B cell (primary cell): Measurements from ENCODE around the gene ALPK3. TPM values are rescaled to one million over a fixed set of nuclear protein-coding genes. Genes with fewer than 3 reads are reported as not detected.

ENCODE experiments used
- ATAC-seq: fragments of 200-7000 bp; cut with Tn5 transposase; one replicate; pipeline ENCODE4 v1.10.0; 2021; ENCODE audit warnings: low read depth, mild to moderate bottlenecking, moderate number of reproducible peaks, moderate library complexity
- CTCF ChIA-PET: fragments of 350-600 bp; sonication (Branson Sonifier 250); formaldehyde crosslinking; loops from one replicate; lab custom pipeline; 2021; ENCODE audit warnings: antibody characterized with exemption, inconsistent platforms; lab: Charles Lee
- POLR2A ChIA-PET: fragments of 350-600 bp; sonication (Branson Sonifier 250); formaldehyde crosslinking; loops from one replicate; lab custom pipeline; 2021; ENCODE audit warnings: antibody characterized with exemption; lab: Charles Lee
- DNase-seq: peaks from one replicate; pipeline ENCODE4 v3.0.0; 2013
- H2AFZ ChIP-seq: 2 replicates; pipeline ENCODE4 v1.6.1; 2012; ENCODE audit warnings: mild to moderate bottlenecking, low read depth, low read length; ENCODE audit not compliant: insufficient read depth, poor library complexity, severe bottlenecking
- H3K27ac ChIP-seq, 2 donors: 1 replicate in 1 of 2; 2 replicates in 1 of 2; pipeline ENCODE4 v1.5.1; 2012 to 2013; ENCODE audit warnings: low read length in 2 of 2, mild to moderate bottlenecking in 2 of 2, moderate library complexity in 1 of 2
- H3K27me3 ChIP-seq, 4 experiments: fragments of 200-600 bp in 1 of 4; sonication (generic) in 1 of 4; replicated peaks in 1 of 4; 1 replicate in 2 of 4; 2 replicates in 2 of 4; pipeline versions ENCODE4 v1.6.1 to v1.7.0; 2013 to 2016; ENCODE audit warnings: low read length in 3 of 4, mild to moderate bottlenecking in 2 of 4, mixed read lengths in 1 of 4, moderate library complexity in 1 of 4; ENCODE audit not compliant: insufficient read depth in 4 of 4, control insufficient read depth in 3 of 4; ENCODE audit errors: control extremely low read depth in 1 of 4
- H3K36me3 ChIP-seq, 2 experiments: replicated peaks in 1 of 2; 1 replicate in 1 of 2; 2 replicates in 1 of 2; pipeline versions ENCODE4 v1.6.1 to v1.7.1; 2013; ENCODE audit warnings: low read length in 1 of 2; ENCODE audit not compliant: insufficient read depth in 2 of 2, control insufficient read depth in 1 of 2; ENCODE audit errors: control extremely low read depth in 1 of 2, extremely low read depth in 1 of 2
- H3K4me1 ChIP-seq, 2 donors: fragments of 200-600 bp in 1 of 2; sonication (generic) in 1 of 2; 1 replicate in 1 of 2; 2 replicates in 1 of 2; pipeline versions ENCODE4 v1.5.1 to v1.6.1; 2013 to 2017; ENCODE audit warnings: low read length in 2 of 2; ENCODE audit not compliant: control insufficient read depth in 2 of 2, insufficient read depth in 2 of 2
- H3K4me2 ChIP-seq: replicated peaks from 2 replicates; pipeline ENCODE3; 2012; ENCODE audit warnings: mild to moderate bottlenecking, low read depth, low read length; ENCODE audit not compliant: poor library complexity, severe bottlenecking
- H3K4me3 ChIP-seq, 5 experiments: fragments of 200-600 bp in 1 of 5; sonication (generic) in 1 of 5; 1 replicate in 3 of 5; 2 replicates in 2 of 5; pipeline versions ENCODE4 v1.5.1 to v1.7.0; 2011 to 2016; ENCODE audit warnings: low read length in 4 of 5, mild to moderate bottlenecking in 4 of 5, low read depth in 2 of 5, control low read depth in 1 of 5, moderate library complexity in 1 of 5; ENCODE audit not compliant: insufficient read depth in 1 of 5; ENCODE audit errors: control extremely low read depth in 1 of 5, extremely low read depth in 1 of 5
- H3K79me2 ChIP-seq: fragments of 200-600 bp; sonication (generic); one replicate; pipeline ENCODE4 v1.6.0; 2016; ENCODE audit warnings: low read length; ENCODE audit not compliant: control insufficient read depth, insufficient read depth
- H3K9ac ChIP-seq: fragments of 200-600 bp; sonication (generic); 2 replicates; pipeline ENCODE4 v1.6.1; 2017; ENCODE audit warnings: mild to moderate bottlenecking, low read length, moderate library complexity
- H3K9me3 ChIP-seq, 3 donors: one replicate each; pipeline versions ENCODE4 v1.6.1 to v1.7.1; 2013; ENCODE audit warnings: low read length in 2 of 3; ENCODE audit not compliant: control insufficient read depth in 2 of 3, insufficient read depth in 1 of 3; ENCODE audit errors: control extremely low read depth in 1 of 3
- H4K20me1 ChIP-seq: 2 replicates; pipeline ENCODE4 v1.6.0; 2012; ENCODE audit warnings: mild to moderate bottlenecking, low read length; ENCODE audit not compliant: insufficient read depth, control insufficient read depth, poor library complexity, severe bottlenecking
- H3K27ac Mint-ChIP-seq: one replicate; pipeline ENCODE4 v1.8.0; 2021; ENCODE audit warnings: mixed read lengths
- H3K27me3 Mint-ChIP-seq: one replicate; pipeline ENCODE4 v1.8.0; 2021; ENCODE audit warnings: mixed read lengths
- H3K4me1 Mint-ChIP-seq: one replicate; pipeline ENCODE4 v1.8.0; 2021; ENCODE audit warnings: mixed read lengths
- H3K4me3 Mint-ChIP-seq: one replicate; pipeline ENCODE4 v1.8.0; 2021; ENCODE audit warnings: mixed read lengths
- H3K9me3 Mint-ChIP-seq: one replicate; pipeline ENCODE4 v1.8.0; 2022; ENCODE audit warnings: mixed read lengths; ENCODE audit not compliant: insufficient read depth
- CTCF ChIP-seq: fragments of 200-600 bp; IDR thresholded peaks from one replicate; pipeline ENCODE4 v1.8.0; 2022; ENCODE audit warnings: antibody characterized with exemption, mild to moderate bottlenecking
- EZH2 ChIP-seq: IDR thresholded peaks from 2 replicates; pipeline ENCODE4 v1.6.1; 2012; ENCODE audit warnings: borderline replicate concordance, low read depth, mild to moderate bottlenecking, moderate library complexity, low read length; ENCODE audit not compliant: insufficient read depth, poor library complexity, severe bottlenecking
- WGBS: methylation state at CpG from one replicate; pipeline ENCODE4 v1.1.5; 2013; ENCODE audit warnings: missing lambda C conversion rate; ENCODE audit not compliant: insufficient coverage; 5-methylcytosine and 5-hydroxymethylcytosine counted together
- intact Hi-C: fragments of 100-400 bp; cut with micrococcal nuclease; formaldehyde crosslinking; loops from one replicate; pipeline ENCODE4 v1.10.0; 2022
- polyA plus RNA-seq: library from polyadenylated mRNA; depleted of rRNA; stranded (reverse); fragments of >200 nt; gene quantifications from 2 replicates; pipeline ENCODE4 v1.2.3, GENCODE V29; 2012
- total RNA-seq, 2 donors: library from RNA; stranded (reverse); fragments of 120-200 nt in 1 of 2; gene quantifications; 1 replicate in 1 of 2; 2 replicates in 1 of 2; pipeline versions ENCODE4 v1.2.3 to v1.2.4, GENCODE V29; 2013 to 2022

Gene ALPK3
- total and polyA plus RNA-seq, 2 donors (not counting 1 experiment from before 2014, with no cell fraction given), result 0.07 to 0.15 TPM

- H2AFZ ChIP-seq, result no peak overlapping the region
- DNase-seq, result no peak
These were observed 9.2 kb downstream of the ALPK3 start for GRCh38 chr15:84826369-84826823.

GRCh38 chr15:84827246-84827645 is 10.1 kb downstream of the ALPK3 start:
- no peaks in the 10 kb centered on the region for H3K4me1 Mint-ChIP-seq
- Histone ChIP-seq H3K9ac (no peak overlapping the region), H4K20me1 (no peaks in the 10 kb centered on the region), H3K27ac (no peak overlapping the region), H3K4me3 (no peak overlapping the region), H3K4me1 (no peaks in the 10 kb centered on the region), H3K36me3 (no peaks in the 10 kb centered on the region), H3K4me2 (no peak overlapping the region), H3K9me3 (no peaks in the 10 kb centered on the region), H2AFZ (no peak overlapping the region), H3K79me2 (no peaks in the 10 kb centered on the region), H3K27me3 (no peaks in the 10 kb centered on the region)
- no peak for DNase-seq
- intact Hi-C loops, result no loop called here
- no peak for TF ChIP-seq CTCF
- TF ChIP-seq EZH2, result no peak
- H3K4me3 Mint-ChIP-seq, result no peak overlapping the region
- no peak overlapping the region for H3K27ac Mint-ChIP-seq
- 97% methylated on average over 9 of the region's 9 CpGs for WGBS
- CTCF ChIA-PET, result no interaction called here
- POLR2A ChIA-PET, result no interaction called here
- H3K9me3 Mint-ChIP-seq, result no peaks in the 10 kb centered on the region
- ATAC-seq, result no peak
- H3K27me3 Mint-ChIP-seq, result peaks cover 6% of the 10 kb centered on the region

More at GRCh38 chr15:84826369-84826823, 9.2 kb downstream of the ALPK3 start:
- intact Hi-C loops, result no loop called here
- peaks cover 5% of the 10 kb centered on the region for H3K27me3 Mint-ChIP-seq
- Histone ChIP-seq H4K20me1 (no peaks in the 10 kb centered on the region), H3K36me3 (no peaks in the 10 kb centered on the region), H3K27me3 (no peaks in the 10 kb centered on the region), H3K4me2 (no peak overlapping the region), H3K4me3 (no peak overlapping the region), H3K27ac (no peak overlapping the region), H3K9ac (no peak overlapping the region), H3K4me1 (no peaks in the 10 kb centered on the region), H3K79me2 (no peaks in the 10 kb centered on the region), H3K9me3 (no peaks in the 10 kb centered on the region)
- ChIA-PET POLR2A (no interaction called here), CTCF (no interaction called here)
- H3K9me3 Mint-ChIP-seq, result no peaks in the 10 kb centered on the region
- ATAC-seq, result no peak
- TF ChIP-seq EZH2 (no peak), CTCF (no peak)
- H3K4me3 Mint-ChIP-seq, result no peak overlapping the region
- H3K4me1 Mint-ChIP-seq, result no peaks in the 10 kb centered on the region
- WGBS, result 90% methylated on average over 6 of the region's 6 CpGs
- H3K27ac Mint-ChIP-seq, result no peak overlapping the region
